COLO829 (cell line): Measurements from ENCODE around the gene MKRN2OS.

Experiments
- DNase-seq: peaks from one replicate; pipeline ENCODE4 v3.0.0; 2012; ENCODE audit warnings: low spot score

MKRN2OS gene

GRCh38 chr3:12545473-12545791, at the start of gene MKRN2OS:
TSS of gene MKRN2OS (minus strand) at chr3:12545499. CDS start at chr3:12545464, 35 bp downstream.
- no peak for DNase-seq

GRCh38 chr3:12593473-12593872, 48.2 kb upstream of the MKRN2OS start:
- DNase-seq = no peak

- no peak for DNase-seq
These were observed 46.9 kb upstream of the MKRN2OS start for GRCh38 chr3:12591997-12592715.

GRCh38 chr3:12591456-12591855, 46.2 kb upstream of the MKRN2OS start:
- DNase-seq = no peak

- DNase-seq = no peak
These were observed 44.8 kb upstream of the MKRN2OS start for GRCh38 chr3:12590096-12590495.

- no peak for DNase-seq
These were observed 43.0 kb upstream of the MKRN2OS start for GRCh38 chr3:12588039-12589009.

GRCh38 chr3:12586403-12586802, 41.1 kb upstream of the MKRN2OS start:
- DNase-seq = no peak

- no peak for DNase-seq
These were observed 40.7 kb upstream of the MKRN2OS start for GRCh38 chr3:12585970-12586369.

- peak; percentile 80 for DNase-seq
These were observed 39.9 kb upstream of the MKRN2OS start for GRCh38 chr3:12585181-12585580.

GRCh38 chr3:12584083-12584482, 38.8 kb upstream of the MKRN2OS start:
- DNase-seq = no peak

- no peak for DNase-seq
These were observed 38.0 kb upstream of the MKRN2OS start for GRCh38 chr3:12583280-12583679.

- no peak for DNase-seq
These were observed 37.4 kb upstream of the MKRN2OS start for GRCh38 chr3:12582730-12583129.

- DNase-seq = no peak
These were observed 34.6 kb upstream of the MKRN2OS start for GRCh38 chr3:12579905-12580304.

GRCh38 chr3:12579456-12579855, 34.2 kb upstream of the MKRN2OS start:
- DNase-seq = no peak

- no peak for DNase-seq
These were observed 33.4 kb upstream of the MKRN2OS start for GRCh38 chr3:12578742-12579141.

GRCh38 chr3:12577379-12577778, 32.1 kb upstream of the MKRN2OS start:
- DNase-seq = no peak

- DNase-seq = no peak
These were observed 29.4 kb upstream of the MKRN2OS start for GRCh38 chr3:12574661-12575060.

GRCh38 chr3:12574131-12574530, 28.8 kb upstream of the MKRN2OS start:
- no peak for DNase-seq

- DNase-seq = no peak
These were observed 26.7 kb upstream of the MKRN2OS start for GRCh38 chr3:12571986-12572385.

GRCh38 chr3:12569836-12570235, 24.5 kb upstream of the MKRN2OS start:
- no peak for DNase-seq

- no peak for DNase-seq
These were observed 23.4 kb upstream of the MKRN2OS start for GRCh38 chr3:12568747-12569146.

GRCh38 chr3:12566976-12567375, 21.7 kb upstream of the MKRN2OS start:
- no peak for DNase-seq

GRCh38 chr3:12562451-12562850, 17.2 kb upstream of the MKRN2OS start:
- no peak for DNase-seq
